ENCODE measurements around the gene ENAH. TPM values are rescaled to one million over a fixed set of nuclear protein-coding genes. Genes with fewer than 3 reads are reported as not detected.

ENAH gene
- total RNA-seq, 4 donors from 2014 or later, result 22.9 to 109 (median 78.3) TPM

- no peak for TF ChIP-seq CTCF (IDR thresholded peaks at IDR 0.05)
- TF ChIP-seq POLR2A (IDR thresholded peaks at IDR 0.05), result no peak
- H3K4me3 ChIP-seq, result no peak overlapping the region
- intact Hi-C loops (cut with DNase I; ENCODE audit: low total_unique reads), result no loop called here
- H3K27ac ChIP-seq, result peak overlapping the region; percentile 58 to 66
- H3K36me3 ChIP-seq, result no peaks in the 10 kb centered on the region
- peaks cover 7 to 8% of the 10 kb centered on the region in 2 donors for H3K4me1 ChIP-seq
- no peak for DNase-seq
- no peaks in the 10 kb centered on the region for H3K27me3 ChIP-seq
- no peaks in the 10 kb centered on the region for H3K9me3 ChIP-seq
Observed at GRCh38 chr1:225460021-225460736, 192.7 kb downstream of the ENAH start.

- intact Hi-C loops (cut with DNase I; ENCODE audit: low total_unique reads), result no loop called here
- H3K4me3 ChIP-seq, result no peak overlapping the region
Observed at GRCh38 chr1:225458222-225458631, 194.7 kb downstream of the ENAH start.

GRCh38 chr1:225454733-225455132 is 198.2 kb downstream of the ENAH start:
- peak overlapping the region in 1 of 2 donors; percentile 55 for H3K27ac ChIP-seq

More at GRCh38 chr1:225458222-225458631, 194.7 kb downstream of the ENAH start:
- Histone ChIP-seq H3K9me3 (no peaks in the 10 kb centered on the region), H3K36me3 (no peaks in the 10 kb centered on the region), H3K27ac (no peak overlapping the region), H3K4me1 (peaks cover 7 to 8% of the 10 kb centered on the region in 2 donors), H3K27me3 (no peaks in the 10 kb centered on the region)
- no peak for DNase-seq
- TF ChIP-seq POLR2A (IDR thresholded peaks at IDR 0.05) (no peak), CTCF (IDR thresholded peaks at IDR 0.05) (no peak)

GRCh38 chr1:225453797-225454648 is 198.9 kb downstream of the ENAH start:
- Histone ChIP-seq H3K27me3 (no peaks in the 10 kb centered on the region), H3K27ac (peak overlapping the region in 1 of 2 donors; percentile 55), H3K4me1 (no peaks in the 10 kb centered on the region), H3K4me3 (no peak overlapping the region), H3K36me3 (no peaks in the 10 kb centered on the region), H3K9me3 (no peaks in the 10 kb centered on the region)
- intact Hi-C loops (cut with DNase I; ENCODE audit: low total_unique reads), result no loop called here
- no peak for DNase-seq
- TF ChIP-seq POLR2A (IDR thresholded peaks at IDR 0.05), result no peak
- no peak for TF ChIP-seq CTCF (IDR thresholded peaks at IDR 0.05)

More at GRCh38 chr1:225454733-225455132, 198.2 kb downstream of the ENAH start:
- H3K36me3 ChIP-seq, result no peaks in the 10 kb centered on the region
- H3K9me3 ChIP-seq, result no peaks in the 10 kb centered on the region
- no peaks in the 10 kb centered on the region for H3K4me1 ChIP-seq
- intact Hi-C loops (cut with DNase I; ENCODE audit: low total_unique reads), result no loop called here
- H3K4me3 ChIP-seq, result no peak overlapping the region
- DNase-seq, result peak in 1 of 2 donors; percentile 60
- no peaks in the 10 kb centered on the region for H3K27me3 ChIP-seq
- TF ChIP-seq POLR2A (IDR thresholded peaks at IDR 0.05) (peak in 1 of 2 donors; percentile 10), CTCF (IDR thresholded peaks at IDR 0.05) (no peak)

Data from uterus (tissue), 4 donors.